Esophagus muscularis mucosa (tissue), 4 donors: ENCODE data around the gene PRKAG2. TPM values are rescaled to one million over a fixed set of nuclear protein-coding genes. Genes with fewer than 3 reads are reported as not detected.
"Not testable (repeated sequence)": the region's sequence is repeated elsewhere in the genome, so short reads cannot be mapped to it uniquely, and the experiment has no call there.

Experiments used
- DNase-seq: peaks from one replicate; pipeline ENCODE4 v3.0.0-alpha.2; 2017; ENCODE audit errors: extremely low spot score
- H3K27ac ChIP-seq, 4 donors: fragments of 200-600 bp; sonication (generic); replicated peaks in 1 of 4; 1 replicate in 3 of 4; 2 replicates in 1 of 4; pipeline ENCODE4 v1.5.1; 2016 to 2019; ENCODE audit warnings: mild to moderate bottlenecking in 1 of 4
- H3K27me3 ChIP-seq, 4 donors: fragments of 200-600 bp; sonication (generic); one replicate each; pipeline versions ENCODE4 v1.5.1 to v1.6.0; 2016 to 2019
- H3K36me3 ChIP-seq, 4 donors: fragments of 200-600 bp; sonication (generic); one replicate each; pipeline ENCODE4 v1.5.1; 2016 to 2019
- H3K4me1 ChIP-seq, 4 donors: fragments of 200-600 bp; sonication (generic); one replicate each; pipeline ENCODE4 v1.5.1; 2016 to 2019
- H3K4me3 ChIP-seq, 4 donors: fragments of 200-600 bp; sonication (generic); 1 replicate in 2 of 4; 2 replicates in 2 of 4; pipeline ENCODE4 v1.5.1; 2016 to 2019; ENCODE audit warnings: mild to moderate bottlenecking in 4 of 4, moderate library complexity in 1 of 4
- H3K9me3 ChIP-seq, 4 donors: fragments of 200-600 bp; sonication (generic); 1 replicate in 3 of 4; 2 replicates in 1 of 4; pipeline ENCODE4 v1.5.1; 2016 to 2019
- CTCF ChIP-seq, 3 experiments: fragments of 200-600 bp in 2 of 3; fragments of 450-650 bp in 1 of 3; sonication (generic) in 2 of 3; IDR thresholded peaks; one replicate each; pipeline ENCODE4 v1.5.1; 2017 to 2019; ENCODE audit warnings: antibody characterized with exemption in 3 of 3, mild to moderate bottlenecking in 2 of 3, moderate library complexity in 1 of 3
- EP300 ChIP-seq: sonication (generic); formaldehyde crosslinking; IDR thresholded peaks from one replicate; pipeline ENCODE4 v1.6.1; 2017; ENCODE audit warnings: antibody characterized with exemption
- POLR2A ChIP-seq: fragments of 450-650 bp; IDR thresholded peaks from one replicate; pipeline ENCODE4 v1.6.1; 2017; ENCODE audit warnings: antibody characterized with exemption, moderate library complexity, mild to moderate bottlenecking, low read depth
- POLR2AphosphoS5 ChIP-seq, 2 donors: sonication (generic); formaldehyde crosslinking; IDR thresholded peaks; one replicate each; pipeline ENCODE4 v1.6.1; 2017; ENCODE audit warnings: antibody characterized with exemption in 2 of 2
- WGBS: methylation state at CpG from one replicate; pipeline ENCODE4 v1.1.5; 2018; 5-methylcytosine and 5-hydroxymethylcytosine counted together
- intact Hi-C: fragments of 100-400 bp; cut with DNase I; formaldehyde crosslinking; loops from one replicate; pipeline ENCODE4 v1.15.1; 2023
- total RNA-seq, 4 donors: library from RNA; depleted of rRNA; stranded (reverse); fragments of >200 nt; gene quantifications; one replicate each; pipeline versions ENCODE4 v1.1.0 to v1.2.1, GENCODE V29; 2016

Gene PRKAG2
- total RNA-seq, 4 donors from 2014 or later: 51.3 to 97.2 (median 77.5) TPM

GRCh38 chr7:151919595-151919994 is 42.7 kb upstream of the PRKAG2 start:
- no peak overlapping the region for H3K4me3 ChIP-seq
- 100% methylated on average over 1 of the region's 8 CpGs for WGBS
- peaks cover 0 to 7% (median under 1%) of the 10 kb centered on the region in 4 donors for H3K9me3 ChIP-seq
- DNase-seq: no peak
- TF ChIP-seq POLR2A: no peak
- TF ChIP-seq POLR2AphosphoS5 (IDR thresholded peaks at IDR 0.05): no peak
- TF ChIP-seq CTCF (IDR thresholded peaks at IDR 0.05): no peak
- TF ChIP-seq EP300: no peak
- H3K27me3 ChIP-seq: no peaks in the 10 kb centered on the region
- intact Hi-C loops: no loop called here
- no peak overlapping the region for H3K27ac ChIP-seq
- H3K4me1 ChIP-seq: no peaks in the 10 kb centered on the region
- H3K36me3 ChIP-seq: no peaks in the 10 kb centered on the region

DNA sequence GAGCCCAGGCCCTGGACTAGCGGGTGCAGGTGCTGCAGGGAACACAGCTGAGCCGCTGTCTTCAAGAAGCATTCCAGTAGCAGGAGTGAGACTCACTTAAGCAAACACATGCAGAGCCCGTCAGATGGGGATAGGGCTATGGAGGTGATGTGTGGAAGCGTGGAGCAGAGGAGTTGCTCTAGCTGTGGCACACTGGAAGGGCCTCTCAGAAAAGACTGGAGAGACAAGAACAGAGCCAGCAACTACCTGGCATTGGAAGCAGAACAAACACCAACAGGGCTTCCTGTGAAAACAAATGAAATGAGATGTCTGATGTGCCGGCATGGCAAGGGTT is 41.6 kb upstream of the PRKAG2 start:
- TF ChIP-seq CTCF (IDR thresholded peaks at IDR 0.05) (no peak), POLR2A (no peak), POLR2AphosphoS5 (IDR thresholded peaks at IDR 0.05) (no peak), EP300 (no peak)
- DNase-seq: no peak
- WGBS: 83% methylated on average over 5 of the region's 5 CpGs
- Histone ChIP-seq H3K27ac (no peak overlapping the region), H3K4me1 (no peaks in the 10 kb centered on the region), H3K27me3 (no peaks in the 10 kb centered on the region), H3K4me3 (no peak overlapping the region), H3K36me3 (no peaks in the 10 kb centered on the region), H3K9me3 (peaks cover 0 to 17% (median 11%) of the 10 kb centered on the region in 4 donors)
- intact Hi-C loops: no loop called here

DNA sequence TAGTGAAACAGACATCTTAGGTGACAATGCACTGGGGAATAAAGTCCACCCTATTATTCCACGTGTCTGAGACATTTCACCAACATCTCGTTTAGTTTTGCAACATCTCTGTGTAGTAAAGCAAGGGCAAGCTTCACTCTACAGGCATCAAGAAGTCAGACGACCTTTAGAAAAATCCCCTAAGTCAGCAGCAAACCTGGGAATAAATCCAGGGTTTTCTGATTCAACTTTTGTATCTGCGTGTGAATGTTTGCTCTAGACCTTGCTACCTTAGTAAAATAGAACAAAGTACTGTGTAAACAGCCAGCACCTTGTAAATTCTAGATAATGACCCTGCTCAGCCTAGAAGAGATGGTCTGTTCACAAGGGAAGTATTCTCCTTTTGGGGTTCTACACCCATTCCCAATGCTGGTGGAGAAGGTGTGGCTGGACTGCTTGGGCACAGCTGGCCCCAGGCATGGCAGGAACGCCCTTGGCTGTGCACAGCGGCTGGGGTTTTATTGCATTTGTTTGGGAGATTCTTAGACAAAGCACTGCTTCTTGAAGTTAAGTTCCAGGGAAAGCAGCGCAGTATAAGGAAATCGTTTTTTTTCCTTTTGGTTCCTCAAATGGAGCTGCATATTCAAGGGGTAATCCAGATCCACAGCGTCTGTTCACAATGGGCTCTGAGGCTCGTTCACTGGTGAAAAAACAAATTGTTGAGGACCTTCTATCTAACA is 41.0 kb upstream of the PRKAG2 start:
- WGBS: 57% methylated on average over 10 of the region's 10 CpGs
- peak in 1 of 2 donors; percentile 8 for TF ChIP-seq POLR2AphosphoS5 (IDR thresholded peaks at IDR 0.05)
- no peak for TF ChIP-seq EP300
- Histone ChIP-seq H3K36me3 (no peaks in the 10 kb centered on the region), H3K27ac (no peak overlapping the region), H3K4me1 (no peaks in the 10 kb centered on the region), H3K27me3 (no peaks in the 10 kb centered on the region), H3K9me3 (peaks cover 0 to 21% (median 14%) of the 10 kb centered on the region in 4 donors), H3K4me3 (no peak overlapping the region)
- DNase-seq: no peak
- intact Hi-C loops: no loop called here

DNA sequence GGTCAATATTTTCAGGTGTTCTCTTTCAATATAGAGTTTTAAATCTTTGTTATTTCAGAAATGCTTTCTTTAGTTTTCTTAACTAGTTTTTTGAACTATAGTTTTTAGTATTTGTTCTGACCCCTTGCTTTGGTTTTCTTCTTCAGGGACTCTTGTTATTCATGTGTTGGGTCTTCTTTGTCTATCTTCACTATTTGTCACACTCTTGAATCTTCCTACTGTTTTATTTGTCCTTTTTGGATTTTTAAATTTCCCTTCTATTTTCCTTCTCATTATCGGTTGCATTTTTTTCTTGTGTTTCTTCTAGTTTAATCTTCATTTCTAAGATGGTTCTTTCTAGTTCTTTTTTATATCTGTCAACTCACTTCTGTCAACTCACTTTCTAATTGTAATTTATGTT is 37.1 kb upstream of the PRKAG2 start:
- no peaks in the 10 kb centered on the region for H3K27me3 ChIP-seq
- H3K4me3 ChIP-seq: no peak overlapping the region
- TF ChIP-seq EP300: no peak
- TF ChIP-seq POLR2A: no peak
- no peak for TF ChIP-seq CTCF (IDR thresholded peaks at IDR 0.05)
- TF ChIP-seq POLR2AphosphoS5 (IDR thresholded peaks at IDR 0.05): no peak
- H3K4me1 ChIP-seq: no peaks in the 10 kb centered on the region
- H3K27ac ChIP-seq: no peak overlapping the region
- H3K36me3 ChIP-seq: no peaks in the 10 kb centered on the region
- peaks cover 0 to 21% (median 14%) of the 10 kb centered on the region in 4 donors for H3K9me3 ChIP-seq
- intact Hi-C loops: no loop called here
- no peak for DNase-seq
- WGBS: 92% methylated on average over 1 of the region's 1 CpG

DNA sequence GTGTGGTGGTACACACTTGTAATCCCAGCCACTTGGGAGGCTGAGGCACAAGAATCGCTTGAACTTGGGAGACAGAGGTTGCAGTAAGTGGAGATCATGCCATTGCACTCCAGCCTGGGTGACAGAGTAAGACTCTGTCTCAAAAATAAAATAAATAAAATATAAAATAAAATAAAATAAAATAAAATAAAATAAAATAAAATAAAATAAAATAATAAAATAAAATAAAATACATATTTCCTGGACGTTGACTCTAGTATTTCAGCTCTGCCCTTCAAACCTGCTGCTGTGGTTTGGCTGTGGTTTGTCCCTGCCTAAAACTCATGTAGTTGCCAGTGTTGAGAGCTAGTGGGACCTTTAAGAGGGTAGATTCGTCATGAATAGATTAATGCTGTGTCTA is 33.7 kb upstream of the PRKAG2 start:
- H3K27me3 ChIP-seq, DNase-seq, H3K4me3 ChIP-seq, H3K4me1 ChIP-seq, H3K36me3 ChIP-seq, intact Hi-C loops, H3K27ac ChIP-seq: not testable (repeated sequence)
- peaks cover 0 to 21% (median 17%) of the 10 kb centered on the region in 4 donors for H3K9me3 ChIP-seq
- 61% methylated on average over 3 of the region's 3 CpGs for WGBS

- H3K27me3 ChIP-seq: peaks cover 0 to 20% (median 0%) of the 10 kb centered on the region in 4 donors
- H3K4me1 ChIP-seq, DNase-seq, H3K9me3 ChIP-seq, H3K36me3 ChIP-seq, H3K27ac ChIP-seq, H3K4me3 ChIP-seq, intact Hi-C loops: not testable (repeated sequence)
- WGBS: 87% methylated on average over 3 of the region's 3 CpGs
These were observed 30.2 kb upstream of the PRKAG2 start for GRCh38 chr7:151907115-151907514.
